Measurements from ENCODE around the gene EPN2.

Gene EPN2

DNA sequence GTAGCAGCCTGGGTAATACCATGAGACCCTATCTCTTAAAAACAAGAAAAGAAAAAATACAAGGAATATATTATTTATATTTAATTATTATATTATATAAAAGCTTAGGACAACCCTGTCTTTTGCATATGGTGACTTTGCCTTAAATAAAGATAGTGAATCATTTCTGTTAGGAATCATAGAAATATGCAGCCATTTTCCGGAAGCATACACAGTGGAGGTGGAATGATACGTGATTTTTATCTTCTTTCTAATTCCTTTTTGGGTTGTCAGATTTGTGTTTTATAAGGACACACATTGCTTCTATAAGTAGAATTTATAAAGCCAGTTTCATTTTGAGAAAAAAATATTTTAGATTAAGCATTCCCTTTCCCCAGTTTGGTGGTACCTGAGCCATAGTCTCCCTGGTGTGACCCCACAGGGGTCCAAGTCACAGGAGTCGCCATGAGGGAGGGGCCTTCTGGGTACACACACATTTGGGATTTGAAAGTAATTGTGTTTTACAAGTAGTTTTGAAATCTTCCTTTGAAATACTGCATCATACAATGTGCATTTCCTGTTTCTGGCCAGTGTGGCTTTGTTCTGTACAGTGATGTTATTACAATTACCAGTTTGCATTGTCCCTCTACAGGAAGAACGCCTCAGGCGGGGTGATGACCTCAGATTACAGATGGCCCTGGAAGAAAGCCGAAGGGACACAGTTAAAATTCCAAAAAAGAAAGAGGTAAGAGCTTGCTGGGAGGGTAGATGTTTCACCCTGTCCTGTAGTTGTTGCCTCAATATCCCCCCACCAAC, 74.5 kb downstream of the EPN2 start:
- DNase-seq (ENCODE audit: low read depth, low spot score) = no peak

DNA sequence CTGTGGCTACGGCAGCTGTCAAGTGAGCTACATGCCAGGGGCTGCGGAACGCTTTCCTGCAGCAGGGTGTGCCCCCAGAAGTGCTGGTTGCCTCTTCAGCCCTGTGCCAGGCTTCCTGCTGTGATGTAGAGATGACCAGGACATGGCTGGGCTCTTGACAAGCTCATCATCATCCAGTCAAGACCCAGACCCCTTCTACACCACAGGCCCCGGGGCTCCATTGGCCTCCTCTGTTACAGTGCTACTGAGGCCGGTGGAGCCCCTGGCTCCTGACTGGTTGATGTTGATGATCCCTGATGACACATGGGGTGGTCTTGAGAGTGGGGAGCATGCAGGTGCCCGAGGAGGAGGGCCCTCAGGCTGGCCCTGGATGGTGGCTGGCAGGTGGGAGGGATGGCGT, 75.2 kb downstream of the EPN2 start:
- no peak for DNase-seq (ENCODE audit: low read depth, low spot score)

DNA sequence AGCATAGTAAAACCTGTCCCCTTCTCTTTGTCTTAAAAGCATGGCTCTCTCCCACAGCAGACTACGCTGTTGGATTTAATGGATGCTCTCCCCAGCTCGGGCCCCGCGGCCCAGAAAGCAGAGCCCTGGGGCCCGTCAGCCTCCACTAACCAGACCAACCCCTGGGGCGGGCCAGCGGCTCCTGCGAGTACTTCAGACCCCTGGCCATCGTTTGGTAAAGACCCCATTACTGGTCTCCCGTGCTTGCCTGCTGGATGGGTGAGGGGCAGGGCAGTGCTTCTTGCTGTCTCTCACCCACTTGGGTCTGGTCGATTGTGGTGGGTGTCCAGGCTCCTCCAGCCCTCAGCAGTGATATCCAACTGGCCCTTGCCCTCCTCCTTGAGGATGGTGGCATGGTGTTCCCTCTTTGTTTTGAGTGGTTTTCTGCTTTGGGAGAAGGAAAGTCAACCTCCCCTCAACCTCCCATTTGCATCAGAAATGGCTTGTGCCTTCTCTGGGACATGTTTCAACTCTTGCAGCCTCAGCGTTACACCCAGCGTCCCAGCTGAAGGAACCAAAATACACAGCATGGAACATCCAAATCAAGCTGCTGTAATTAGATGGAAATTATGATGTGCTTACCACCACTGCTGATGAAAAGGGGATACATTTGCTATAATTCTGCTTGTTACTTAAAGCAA, 76.0 kb downstream of the EPN2 start:
- no peak for DNase-seq (ENCODE audit: low read depth, low spot score)

DNA sequence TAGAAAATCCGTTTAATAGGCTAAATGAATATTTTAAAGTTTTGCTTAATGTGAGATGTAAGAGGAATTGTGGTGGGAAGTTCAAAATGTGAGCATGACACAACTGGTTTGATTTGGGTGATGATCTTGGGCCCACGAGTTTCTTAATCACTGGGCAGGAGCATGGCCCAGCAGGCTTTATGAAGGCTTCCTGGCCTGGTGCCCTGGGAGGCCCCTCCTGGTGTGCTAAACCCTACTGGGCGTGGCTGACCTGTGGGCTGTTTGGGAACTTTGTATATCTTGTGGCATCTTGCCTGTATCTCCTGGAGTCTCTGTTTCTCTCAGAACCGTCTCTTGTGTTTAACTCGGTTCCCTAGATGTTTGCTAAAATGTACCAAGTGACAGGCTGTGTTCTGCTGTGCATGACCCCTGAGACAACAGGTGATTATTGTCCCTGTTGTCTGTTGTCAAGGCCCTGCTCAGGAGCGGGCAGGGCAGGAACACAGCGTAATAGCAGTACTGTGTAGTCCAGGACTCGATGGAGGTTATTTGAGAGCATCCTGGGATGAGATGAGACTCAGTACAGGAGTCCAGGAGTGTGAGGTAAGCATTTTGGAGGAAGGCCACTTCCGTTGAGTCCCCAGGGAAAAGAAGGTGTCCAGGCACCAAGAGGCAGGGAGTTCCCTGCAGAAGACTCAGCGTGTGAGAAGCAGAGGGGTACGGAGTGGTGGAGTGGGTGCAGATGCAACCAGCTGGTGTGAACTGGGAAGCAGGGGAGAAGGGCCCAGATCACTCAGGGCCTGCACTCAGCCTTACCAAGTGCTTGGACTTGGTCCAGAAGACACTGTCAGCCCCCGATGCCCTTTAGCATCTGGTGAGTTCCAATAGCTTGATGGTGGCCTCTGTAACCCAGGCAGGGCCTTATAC, 76.8 kb downstream of the EPN2 start:
- DNase-seq (ENCODE audit: low read depth, low spot score) = no peak

DNA sequence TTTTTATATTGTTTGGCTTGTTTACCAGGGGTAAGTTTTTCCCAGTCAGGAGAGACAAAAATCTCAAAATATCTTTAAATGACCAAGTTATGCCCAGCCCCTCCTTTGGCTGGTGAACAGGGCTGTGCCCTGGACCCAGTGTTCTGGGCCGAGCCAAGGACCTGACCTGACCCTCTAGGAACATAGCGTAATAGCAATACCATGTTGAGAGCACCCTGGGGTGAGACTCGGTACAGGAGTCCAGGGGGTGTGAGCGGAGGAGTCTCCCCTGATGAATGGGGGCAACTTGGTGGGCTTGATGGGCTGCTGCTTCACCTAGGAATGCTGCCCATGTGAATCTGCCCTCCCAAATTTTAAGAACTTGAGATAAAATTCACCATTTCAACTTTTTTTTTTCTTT, 77.9 kb downstream of the EPN2 start:
- DNase-seq (ENCODE audit: low read depth, low spot score) = no peak

DNA sequence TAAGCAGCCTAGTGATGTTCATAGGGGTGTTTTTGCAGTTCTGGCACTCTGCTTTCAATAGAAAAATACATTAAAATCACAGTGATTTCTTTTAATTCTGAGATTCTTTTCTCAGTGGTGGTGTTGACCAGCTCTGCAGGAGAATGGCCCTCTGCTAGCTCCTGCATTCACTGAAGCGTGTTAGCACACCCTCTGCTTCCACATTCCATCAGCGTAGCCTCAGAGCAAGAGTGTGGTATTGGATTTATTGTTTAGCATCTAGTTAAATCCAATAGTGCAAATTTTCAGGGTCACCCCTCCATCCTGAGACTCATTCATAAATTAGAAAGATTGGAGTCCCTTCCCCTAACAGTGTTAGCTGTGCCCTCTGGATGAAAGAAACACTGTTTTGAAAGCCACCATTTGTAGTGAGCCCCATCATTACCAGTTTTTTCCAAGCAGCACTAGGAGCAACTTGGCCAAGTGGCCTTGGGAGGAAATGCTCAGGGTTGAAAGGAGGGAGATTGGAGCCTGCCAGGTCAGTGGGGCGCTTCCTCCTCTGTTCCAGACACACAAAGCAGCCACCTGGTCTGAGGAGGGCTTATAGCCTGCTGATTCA, 79.7 kb downstream of the EPN2 start:
- no peak for DNase-seq (ENCODE audit: low read depth, low spot score)

DNA sequence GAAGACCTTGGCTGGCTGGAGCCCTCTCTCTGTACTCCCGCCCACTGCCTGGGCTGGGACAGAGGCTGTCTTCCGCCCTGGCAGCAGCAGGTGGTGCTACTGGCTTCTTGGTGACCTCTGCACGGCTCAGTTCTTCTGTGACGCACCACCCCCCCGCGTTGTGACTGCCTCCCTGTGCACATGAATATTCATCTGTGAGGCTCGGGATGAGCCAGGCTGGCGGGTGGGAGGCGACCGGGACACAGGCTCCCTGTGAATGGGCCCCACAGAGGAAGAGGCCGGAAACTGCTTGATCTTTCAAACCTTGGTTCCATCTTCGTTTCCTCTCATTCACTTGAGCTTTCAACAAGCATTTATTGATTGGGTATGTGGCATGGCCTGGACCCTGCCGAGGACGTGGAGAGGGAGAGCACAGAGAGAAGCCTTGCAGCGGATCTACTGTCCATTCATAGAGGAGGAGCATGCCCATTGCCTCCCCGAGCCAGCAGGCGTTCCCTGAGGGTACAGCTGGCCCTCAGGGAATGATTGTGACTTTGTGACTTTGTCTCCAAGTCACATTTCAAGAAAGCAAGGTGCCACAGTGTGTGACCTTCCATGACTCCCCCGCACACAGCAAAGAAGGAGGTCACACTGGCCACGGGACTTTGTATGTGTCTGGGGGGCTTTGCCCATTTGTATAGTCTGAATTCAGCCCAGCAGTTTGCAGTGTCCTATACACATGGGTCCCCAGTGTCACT, 80.4 kb downstream of the EPN2 start:
- peak; percentile 75 for DNase-seq (ENCODE audit: low read depth, low spot score)

DNA sequence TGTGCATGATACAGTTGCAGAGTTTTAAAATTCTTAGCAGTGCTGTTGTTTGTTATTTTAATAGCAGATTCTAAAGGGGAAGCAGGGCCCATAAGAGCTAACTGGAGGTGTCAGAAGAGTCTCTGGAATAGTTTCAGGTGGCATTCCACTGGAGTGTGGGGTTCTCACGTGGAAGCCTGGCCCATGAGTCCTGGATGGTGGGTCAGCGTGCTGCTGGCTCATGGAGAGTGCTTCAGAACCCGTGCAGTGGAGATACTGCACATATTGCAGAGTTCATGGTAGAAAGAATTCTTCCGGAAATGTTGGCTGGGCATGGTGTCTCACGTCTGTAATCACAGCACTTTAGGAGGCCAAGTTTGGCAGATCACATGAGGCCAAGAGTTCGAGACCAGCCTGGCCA, 81.4 kb downstream of the EPN2 start:
- DNase-seq (ENCODE audit: low read depth, low spot score) = no peak

DNA sequence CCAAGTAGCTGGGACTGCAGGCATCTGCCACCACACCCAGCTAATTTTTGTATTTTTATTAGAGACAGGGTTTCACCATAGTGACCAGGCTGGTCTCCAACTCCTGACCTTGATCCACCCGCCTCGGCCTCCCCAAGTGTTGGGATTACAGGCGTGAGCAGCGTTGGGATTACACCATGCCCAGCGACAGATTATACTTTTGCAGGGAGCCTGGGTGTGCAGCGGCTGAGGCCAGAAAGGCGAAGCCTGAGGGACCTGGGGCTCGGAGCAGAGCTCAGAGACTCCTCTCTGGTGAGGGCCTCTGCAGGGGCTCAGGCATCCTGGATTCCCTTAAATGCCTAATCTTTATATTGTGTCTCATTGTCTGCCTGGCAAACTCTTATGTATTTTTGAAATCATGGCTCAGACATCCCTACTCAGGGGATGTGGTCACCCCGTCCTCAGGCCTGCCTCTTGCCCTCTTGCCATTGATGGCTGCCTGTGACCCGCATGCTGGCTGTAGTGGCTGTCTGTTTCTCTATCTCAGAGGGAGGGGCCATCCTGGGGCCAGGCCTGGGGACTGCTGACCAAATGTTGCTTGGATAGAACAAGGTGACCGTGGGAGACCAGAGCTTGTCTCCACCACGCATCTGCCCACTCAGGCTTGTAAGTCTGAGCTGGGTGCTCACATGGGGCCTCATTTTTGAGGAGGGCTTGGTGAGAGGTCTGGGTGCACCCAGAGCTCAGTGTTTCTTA, 82.8 kb downstream of the EPN2 start:
- DNase-seq (ENCODE audit: low read depth, low spot score) = no peak

DNA sequence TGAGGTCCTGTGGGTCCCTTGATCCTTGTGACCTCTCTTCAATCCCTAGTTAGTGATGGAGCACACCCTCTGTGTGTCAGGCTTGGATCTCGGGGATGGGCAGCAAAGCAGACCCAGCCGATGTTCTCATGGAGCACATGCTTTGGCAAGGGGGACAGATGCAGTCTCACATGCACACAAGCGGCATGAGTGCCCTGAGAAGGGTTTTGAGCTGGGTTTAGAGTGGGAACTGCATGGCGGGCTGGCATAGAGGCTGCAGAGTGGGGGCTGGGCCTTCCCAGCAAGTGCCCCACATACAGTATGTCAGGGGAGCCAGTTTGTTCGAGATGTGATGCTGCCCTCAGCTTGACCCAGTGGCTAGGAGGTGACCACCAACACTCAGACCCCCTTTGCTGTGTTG, 83.7 kb downstream of the EPN2 start:
- DNase-seq (ENCODE audit: low read depth, low spot score) = no peak

DNA sequence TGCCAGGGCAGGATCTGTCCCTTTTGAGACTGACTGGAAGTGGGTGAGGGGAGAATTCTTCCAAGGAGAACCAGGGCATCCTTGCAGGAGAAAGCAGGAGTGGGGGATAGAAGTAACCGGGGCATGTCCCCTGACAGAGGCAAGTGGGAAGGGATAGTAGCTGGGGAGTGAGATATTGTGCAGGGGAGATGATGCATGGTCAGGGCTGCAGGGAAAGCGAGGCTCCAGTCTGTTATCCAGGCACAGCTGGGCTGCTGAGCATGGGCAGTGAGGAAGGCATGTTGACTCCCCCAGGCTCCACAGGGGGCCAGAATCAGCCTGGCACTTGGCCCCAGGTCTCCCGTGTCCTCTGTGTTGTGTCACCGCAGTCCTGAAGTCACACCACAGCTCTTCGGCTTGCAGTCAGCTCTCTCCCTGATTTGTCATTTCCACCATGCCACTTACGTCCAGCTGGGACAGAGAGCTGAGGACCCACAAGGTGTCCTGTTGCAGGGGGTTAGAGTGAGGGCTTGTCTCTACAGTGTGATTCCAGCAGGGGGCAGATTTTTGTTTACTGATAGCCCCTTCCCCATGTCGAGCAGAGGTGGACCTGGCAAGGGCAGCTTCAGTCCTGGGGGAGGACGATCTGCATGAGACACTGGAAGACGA, 84.4 kb downstream of the EPN2 start:
- no peak for DNase-seq (ENCODE audit: low read depth, low spot score)

DNA sequence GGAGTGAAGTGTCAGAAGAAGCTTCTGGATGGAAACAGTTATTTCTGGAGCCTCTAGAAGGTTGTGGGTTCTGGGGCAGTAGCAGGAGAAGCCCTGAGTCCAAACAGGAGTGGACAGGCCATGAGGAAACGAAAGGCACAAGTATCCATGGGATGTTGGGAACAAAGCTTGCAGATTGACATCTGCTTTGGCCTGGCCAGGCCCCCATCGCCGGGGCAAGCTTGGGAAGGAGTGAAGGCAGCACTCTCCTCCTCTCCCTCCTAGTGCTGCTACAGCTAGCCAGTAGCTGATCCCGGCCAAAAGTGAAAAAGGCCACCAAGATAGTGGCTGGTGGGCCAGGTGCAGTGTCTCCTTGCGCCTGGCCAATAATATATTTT, 85.0 kb downstream of the EPN2 start:
- DNase-seq (ENCODE audit: low read depth, low spot score) = no peak

DNA sequence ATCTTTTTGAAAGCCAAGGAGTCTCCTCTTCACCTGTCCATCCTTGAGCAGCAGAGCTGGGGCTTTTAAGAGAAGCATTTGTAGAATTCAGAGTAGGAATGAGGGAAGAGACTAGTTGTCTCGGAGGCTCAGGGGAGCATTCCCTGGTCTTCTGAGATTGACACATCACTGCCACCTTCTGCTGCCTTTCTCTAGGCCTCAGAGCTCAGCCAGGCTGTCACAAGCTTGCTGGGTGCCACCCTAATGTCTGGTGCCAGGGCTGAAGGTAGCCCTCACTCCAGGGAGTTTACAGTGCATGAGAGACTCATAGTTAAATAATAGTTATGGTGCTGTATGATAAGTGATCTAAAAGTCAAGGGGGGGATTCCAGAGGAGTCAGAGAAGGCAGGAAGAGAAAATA, 85.7 kb downstream of the EPN2 start:
- no peak for DNase-seq (ENCODE audit: low read depth, low spot score)

DNA sequence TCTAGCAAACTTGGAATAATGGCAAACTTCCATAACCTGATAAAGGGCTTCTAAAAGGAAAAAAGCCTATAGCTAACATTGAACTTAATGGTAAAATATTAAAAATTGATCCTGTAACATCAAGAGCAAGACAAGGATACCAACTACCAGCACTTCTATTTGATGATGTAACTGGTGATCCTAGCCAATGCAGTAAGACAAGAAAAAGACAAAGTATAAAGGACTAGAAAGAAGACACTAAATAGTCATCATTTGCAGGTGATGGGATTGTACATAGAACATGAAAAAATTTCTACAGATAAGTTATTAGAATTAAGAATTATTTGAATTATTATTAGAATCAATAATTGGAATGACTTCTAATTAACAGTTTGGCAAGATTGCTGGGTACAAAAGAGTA, 88.4 kb downstream of the EPN2 start:
- DNase-seq (ENCODE audit: low read depth, low spot score) = no peak

DNA sequence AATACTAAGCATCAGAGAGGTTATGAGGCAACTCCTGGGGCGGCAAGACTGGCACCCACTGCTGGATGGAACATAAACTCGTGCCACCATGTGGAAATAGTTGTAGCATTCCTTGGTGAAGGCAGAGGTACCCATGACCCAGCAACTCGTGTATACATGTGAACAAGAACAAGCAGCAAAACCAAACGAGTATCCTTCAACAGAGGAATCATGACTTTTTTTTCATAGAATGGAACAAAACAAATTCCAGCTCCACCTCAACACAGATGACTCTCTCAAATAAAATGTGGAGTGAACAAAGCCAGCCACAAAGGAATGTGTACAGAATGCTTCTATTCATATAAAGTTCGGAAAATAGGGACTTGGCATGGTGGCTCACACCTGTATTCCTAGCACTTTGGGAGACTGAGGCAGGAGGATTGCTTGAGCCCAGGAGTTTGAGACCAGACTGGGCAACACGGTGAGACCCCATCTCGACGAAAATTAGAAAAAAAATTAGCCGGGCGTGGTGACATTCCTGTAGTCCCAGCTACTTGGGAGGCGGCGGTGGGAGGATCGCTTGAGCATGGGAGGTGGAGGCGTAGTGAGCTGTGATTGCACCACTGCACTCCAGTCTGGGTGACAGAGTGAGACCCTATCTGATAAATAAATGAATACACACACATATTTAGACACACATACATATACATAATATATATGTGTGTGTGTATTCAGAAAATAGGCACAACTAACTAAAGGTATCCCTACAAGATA, 90.0 kb downstream of the EPN2 start:
- DNase-seq (ENCODE audit: low read depth, low spot score) = no peak

DNA sequence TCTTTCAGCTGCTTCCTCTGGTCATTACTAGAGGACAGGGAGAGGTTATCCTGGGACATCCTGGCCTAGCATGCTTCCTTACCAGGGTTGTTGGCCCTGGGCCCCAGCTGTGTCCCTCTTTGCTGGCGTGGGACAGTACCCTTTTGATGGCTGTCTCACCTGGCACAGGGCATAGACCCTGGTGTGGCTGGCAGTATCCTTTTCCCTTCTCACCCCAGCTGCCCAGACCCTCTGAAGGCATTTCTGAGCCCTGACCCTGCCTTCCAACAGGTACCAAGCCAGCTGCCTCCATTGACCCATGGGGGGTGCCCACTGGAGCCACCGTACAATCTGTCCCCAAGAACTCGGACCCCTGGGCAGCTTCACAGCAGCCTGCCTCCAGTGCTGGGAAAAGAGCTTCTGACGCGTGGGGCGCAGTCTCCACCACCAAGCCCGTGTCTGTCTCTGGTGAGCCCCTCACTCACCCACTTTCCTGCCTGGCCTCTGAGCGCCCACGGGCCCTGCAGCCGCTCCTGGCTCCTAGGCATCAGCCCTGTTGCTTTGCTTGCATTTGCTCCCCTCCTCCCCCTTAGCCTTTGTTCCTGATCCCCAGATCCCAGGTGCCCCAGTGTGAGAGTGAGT, 91.4 kb downstream of the EPN2 start:
- DNase-seq (ENCODE audit: low read depth, low spot score) = no peak

DNA sequence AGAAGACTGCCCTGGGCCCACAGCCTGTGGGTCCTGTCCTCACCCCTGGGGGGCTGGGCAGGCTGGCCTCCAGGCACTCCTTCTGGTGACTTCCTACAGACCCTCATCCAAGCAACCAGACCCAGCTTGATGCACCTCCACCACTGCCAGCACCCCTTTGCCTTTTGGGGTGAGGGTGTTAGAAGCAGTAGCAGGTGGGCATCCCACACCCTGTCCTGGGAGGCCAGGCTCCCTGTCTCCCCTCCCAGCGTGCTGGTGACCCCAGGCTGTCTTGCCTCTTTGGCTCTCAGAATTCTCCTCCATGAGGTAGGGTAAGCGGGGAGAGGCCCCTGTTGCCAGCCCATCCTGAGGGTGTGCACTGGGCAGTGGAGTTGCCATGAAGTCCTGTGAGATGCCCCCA, 92.0 kb downstream of the EPN2 start:
- DNase-seq (ENCODE audit: low read depth, low spot score) = no peak

DNA sequence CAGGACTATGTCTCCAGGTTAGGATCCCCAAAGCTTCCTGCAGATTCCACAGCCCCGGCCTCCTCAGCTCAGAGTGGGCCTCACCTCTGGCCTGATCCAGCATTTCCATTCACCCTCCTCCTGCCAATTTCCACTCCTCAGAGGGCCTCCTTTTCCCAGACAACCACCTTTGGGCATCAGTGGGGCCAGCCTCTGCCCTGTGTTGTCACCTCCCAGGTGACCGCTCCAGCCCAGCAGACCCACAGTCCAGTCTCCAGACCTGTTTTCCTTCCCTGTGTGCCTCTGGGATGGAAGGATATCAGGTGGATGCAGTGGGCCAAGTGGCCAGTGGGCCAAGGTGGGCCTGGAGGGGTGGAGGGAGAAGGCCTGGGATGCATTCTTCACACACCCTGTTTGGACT, 92.7 kb downstream of the EPN2 start:
- no peak for DNase-seq (ENCODE audit: low read depth, low spot score)

DNA sequence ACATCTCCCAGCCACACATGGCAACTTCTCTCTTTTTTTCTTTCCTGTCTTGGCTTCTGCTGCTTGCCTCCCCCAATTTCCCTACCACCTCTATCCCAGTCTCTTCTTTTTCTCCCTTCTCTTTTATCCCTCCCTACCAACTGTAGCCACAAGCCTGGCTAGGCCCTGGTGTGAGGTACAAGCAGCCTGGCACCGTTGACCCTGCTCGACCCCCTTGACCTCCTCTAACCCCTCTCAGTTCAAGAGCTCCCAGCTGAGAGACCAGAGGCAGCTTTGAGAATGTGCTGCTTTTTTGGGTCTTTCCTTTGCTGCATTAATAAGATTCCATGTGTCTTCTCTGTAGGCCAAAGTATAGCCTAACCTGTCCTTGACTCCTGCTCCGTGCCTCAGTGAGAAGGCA, 93.1 kb downstream of the EPN2 start:
- no peak for DNase-seq (ENCODE audit: low read depth, low spot score)
